ENCODE data around the gene FBXL20.

GRCh38 chr17:39204245-39204644 lies 197.2 kb downstream of the FBXL20 start:
- TF ChIP-seq FOXJ3 (CRISPR knock-in tag; IDR thresholded peaks at IDR 0.05) (no peak), CTCF (IDR thresholded peaks at IDR 0.05) (no peak), EZH2phosphoT487 (IDR thresholded peaks at IDR 0.05; ENCODE audit: borderline replicate concordance, low read depth) (no peak), POLR2AphosphoS5 (IDR thresholded peaks at IDR 0.05; ENCODE audit: low read depth, low read length) (no peak), USF2 (IDR thresholded peaks at IDR 0.05; ENCODE audit: borderline replicate concordance, low read depth, low read length) (no peak), GATA2 (CRISPR knock-in tag; IDR thresholded peaks at IDR 0.05) (no peak)

Measured in SK-N-SH (cell line).